SK-N-SH (cell line): Measurements from ENCODE around the gene DIPK1C.

Experiments used
- EP300 ChIP-seq, 2 experiments: IDR thresholded peaks; 2 replicates each; pipeline versions ENCODE4 v1.4.0 to v1.6.1; 2012; ENCODE audit warnings: borderline replicate concordance in 1 of 2, low read depth in 1 of 2, low read length in 1 of 2
- EZH2phosphoT487 ChIP-seq: fragments of 200-600 bp; sonication (generic); IDR thresholded peaks from 2 replicates; pipeline ENCODE4 v1.6.1; 2017; ENCODE audit warnings: low read depth, mixed run types, mild to moderate bottlenecking, antibody characterized with exemption, moderate library complexity, borderline replicate concordance
- FOSL2 ChIP-seq: IDR thresholded peaks from 2 replicates; pipeline ENCODE4 v1.4.0; 2012; ENCODE audit warnings: low read depth, mild to moderate bottlenecking, moderate library complexity, borderline replicate concordance
- JUND ChIP-seq: IDR thresholded peaks from 2 replicates; pipeline ENCODE4 v1.4.0; 2012
- MAX ChIP-seq: IDR thresholded peaks from 2 replicates; pipeline ENCODE4 v1.4.0; 2012; ENCODE audit warnings: low read depth
- NRF1 ChIP-seq: IDR thresholded peaks from 2 replicates; pipeline ENCODE4 v1.6.1; 2012; ENCODE audit warnings: low read depth, mild to moderate bottlenecking, low read length
- POLR2AphosphoS5 ChIP-seq: IDR thresholded peaks from 2 replicates; pipeline ENCODE4 v1.6.1; 2012; ENCODE audit warnings: low read depth, low read length
- RAD21 ChIP-seq: IDR thresholded peaks from 2 replicates; pipeline ENCODE4 v1.6.1; 2012; ENCODE audit warnings: mild to moderate bottlenecking, low read length
- REST ChIP-seq: IDR thresholded peaks from 2 replicates; pipeline ENCODE4 v1.6.1; 2012; ENCODE audit warnings: mild to moderate bottlenecking, low read depth, low read length, moderate library complexity
- SIN3A ChIP-seq: IDR thresholded peaks from 2 replicates; pipeline ENCODE4 v1.6.1; 2012; ENCODE audit warnings: low read depth, mild to moderate bottlenecking, low read length, moderate library complexity, borderline replicate concordance
- SMC3 ChIP-seq: IDR thresholded peaks from 2 replicates; pipeline ENCODE4 v1.6.1; 2012; ENCODE audit warnings: low read depth, low read length, improper control_type of control experiment
- YY1 ChIP-seq: IDR thresholded peaks from 2 replicates; pipeline ENCODE4 v1.4.0; 2012; ENCODE audit warnings: low read depth, mild to moderate bottlenecking
- TF ChIP-seq, protein P1 (sequence below): fragments of 200-600 bp; sonication (generic); IDR thresholded peaks from 2 replicates; pipeline ENCODE4 v1.6.1; 2017; ENCODE audit warnings: antibody characterized with exemption, mild to moderate bottlenecking, moderate library complexity

DNA sequence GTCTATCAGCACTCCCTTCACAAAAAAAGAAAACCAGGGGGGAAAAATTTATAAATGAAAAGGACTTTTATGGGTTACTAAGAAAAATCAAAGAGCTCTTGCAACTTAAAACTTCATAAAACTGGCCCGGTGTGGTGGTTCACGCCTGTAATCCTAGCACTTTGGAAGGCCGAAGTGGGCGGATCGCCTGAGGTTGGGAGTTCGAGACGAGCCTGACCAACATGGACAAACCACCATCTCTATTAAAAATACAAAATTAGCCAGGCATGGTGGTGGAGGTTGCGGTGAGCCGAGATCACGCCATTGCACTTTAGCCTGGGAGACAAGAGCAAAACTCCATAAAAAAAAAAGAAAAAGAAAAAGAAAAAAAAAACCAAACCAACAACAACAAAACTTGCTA lies 1.7 kb downstream of the DIPK1C start:
- TF ChIP-seq SMC3 (no peak), REST (no peak), RAD21 (no peak), EZH2phosphoT487 (no peak), NRF1 (no peak), POLR2AphosphoS5 (no peak), FOSL2 (no peak), EP300 (IDR thresholded peaks at IDR 0.05; ENCODE audit: borderline replicate concordance in 1 of 2, low read depth in 1 of 2, low read length in 1 of 2) (no peak), JUND (no peak), YY1 (no peak), SIN3A (no peak), MAX (no peak)
- TF ChIP-seq, protein P1, sequence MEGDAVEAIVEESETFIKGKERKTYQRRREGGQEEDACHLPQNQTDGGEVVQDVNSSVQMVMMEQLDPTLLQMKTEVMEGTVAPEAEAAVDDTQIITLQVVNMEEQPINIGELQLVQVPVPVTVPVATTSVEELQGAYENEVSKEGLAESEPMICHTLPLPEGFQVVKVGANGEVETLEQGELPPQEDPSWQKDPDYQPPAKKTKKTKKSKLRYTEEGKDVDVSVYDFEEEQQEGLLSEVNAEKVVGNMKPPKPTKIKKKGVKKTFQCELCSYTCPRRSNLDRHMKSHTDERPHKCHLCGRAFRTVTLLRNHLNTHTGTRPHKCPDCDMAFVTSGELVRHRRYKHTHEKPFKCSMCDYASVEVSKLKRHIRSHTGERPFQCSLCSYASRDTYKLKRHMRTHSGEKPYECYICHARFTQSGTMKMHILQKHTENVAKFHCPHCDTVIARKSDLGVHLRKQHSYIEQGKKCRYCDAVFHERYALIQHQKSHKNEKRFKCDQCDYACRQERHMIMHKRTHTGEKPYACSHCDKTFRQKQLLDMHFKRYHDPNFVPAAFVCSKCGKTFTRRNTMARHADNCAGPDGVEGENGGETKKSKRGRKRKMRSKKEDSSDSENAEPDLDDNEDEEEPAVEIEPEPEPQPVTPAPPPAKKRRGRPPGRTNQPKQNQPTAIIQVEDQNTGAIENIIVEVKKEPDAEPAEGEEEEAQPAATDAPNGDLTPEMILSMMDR: no peak
